Dermis microvascular lymphatic vessel endothelial cell (primary cell): Measurements from ENCODE around the gene BCAM. TPM values are rescaled to one million over a fixed set of nuclear protein-coding genes. Genes with fewer than 3 reads are reported as not detected.
"Not testable (repeated sequence)": the region's sequence is repeated elsewhere in the genome, so short reads cannot be mapped to it uniquely, and the experiment has no call there.

Experiments
- DNase-seq, 2 donors: peaks; one replicate each; pipeline versions ENCODE4 v3.0.0 to v3.0.0-alpha.2; 2010; ENCODE audit warnings: low read depth in 2 of 2
- total RNA-seq: library from RNA; depleted of rRNA; stranded (reverse); fragments of >200 nt; gene quantifications from 2 replicates; pipeline ENCODE4 v1.2.1, GENCODE V29; 2014

BCAM gene
- total RNA-seq, 1 donor from 2014 or later = 14.9 TPM

DNA sequence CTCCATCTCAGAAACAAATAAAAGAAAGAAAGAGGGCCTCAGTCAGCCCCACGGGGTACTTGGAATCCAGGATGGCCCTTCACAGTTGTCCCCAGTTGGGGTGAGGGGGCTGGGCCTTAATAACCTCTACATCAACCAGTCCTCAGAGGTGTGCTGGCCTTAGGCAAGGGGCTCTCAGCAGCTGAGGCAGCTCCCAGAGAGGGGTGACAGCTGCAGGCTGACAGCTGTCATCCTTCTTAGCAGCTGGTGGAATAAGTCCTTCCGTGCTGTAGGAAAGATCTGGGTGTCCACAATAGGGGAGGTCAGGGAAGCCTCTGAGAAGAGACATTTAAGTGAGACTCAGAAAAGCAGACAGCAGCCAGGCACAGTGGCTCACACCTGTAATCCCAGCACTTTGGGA is 7.4 kb downstream of the BCAM start:
- no peak for DNase-seq

DNA sequence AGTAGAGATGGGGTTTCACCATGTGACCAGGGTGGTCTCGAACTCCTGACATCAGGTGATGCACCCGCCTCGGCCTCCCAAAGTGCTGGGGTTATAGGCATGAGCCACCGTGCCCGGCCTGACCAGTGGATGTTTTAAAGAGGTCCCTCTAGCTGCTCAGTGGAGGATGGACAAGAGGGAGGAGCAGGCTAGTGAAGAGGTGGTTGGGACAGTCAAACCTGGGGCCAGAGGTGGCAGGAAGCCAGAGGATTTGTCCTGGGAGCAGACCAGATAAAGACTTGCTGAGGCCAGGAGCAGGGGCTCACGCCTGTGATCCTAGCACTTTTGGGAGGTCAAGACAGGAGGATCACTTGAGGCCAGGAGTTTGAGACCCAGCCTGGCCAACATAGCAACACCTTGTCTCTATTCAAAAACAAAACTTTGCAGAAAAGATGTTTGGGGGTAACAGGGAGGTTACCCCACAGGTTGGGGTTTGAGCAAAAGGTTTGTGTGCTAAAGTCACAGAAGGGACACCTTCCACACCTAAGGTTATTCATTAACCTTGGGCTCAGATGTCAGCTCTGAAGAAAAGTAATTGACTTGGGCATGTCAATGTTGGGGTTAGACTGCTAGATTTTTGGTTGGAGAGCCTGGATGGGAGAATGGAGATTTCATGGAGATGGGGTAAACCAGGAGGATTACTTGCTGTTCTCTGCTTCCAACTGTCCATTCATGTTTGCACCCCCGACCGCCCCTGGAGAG is 9.0 kb downstream of the BCAM start:
- DNase-seq = no peak

DNA sequence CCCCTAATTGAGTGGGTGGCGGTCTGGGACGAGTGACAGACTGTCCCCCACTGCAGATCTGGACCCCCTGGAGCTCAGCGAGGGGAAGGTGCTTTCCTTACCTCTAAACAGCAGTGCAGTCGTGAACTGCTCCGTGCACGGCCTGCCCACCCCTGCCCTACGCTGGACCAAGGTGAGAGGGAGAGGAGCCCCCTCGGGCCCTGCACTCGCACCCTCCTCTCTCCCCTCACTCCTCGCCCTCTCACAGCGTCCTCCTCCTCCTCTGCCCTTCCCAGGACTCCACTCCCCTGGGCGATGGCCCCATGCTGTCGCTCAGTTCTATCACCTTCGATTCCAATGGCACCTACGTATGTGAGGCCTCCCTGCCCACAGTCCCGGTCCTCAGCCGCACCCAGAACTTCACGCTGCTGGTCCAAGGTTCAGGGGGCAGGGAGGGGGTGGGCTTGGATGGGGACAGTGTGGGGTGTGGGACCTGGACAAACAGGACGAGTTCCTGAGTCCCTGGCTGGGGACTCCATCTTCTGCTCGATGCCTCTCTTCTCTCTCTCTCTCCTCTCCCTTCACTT is 9.6 kb downstream of the BCAM start:
- DNase-seq = no peak

DNA sequence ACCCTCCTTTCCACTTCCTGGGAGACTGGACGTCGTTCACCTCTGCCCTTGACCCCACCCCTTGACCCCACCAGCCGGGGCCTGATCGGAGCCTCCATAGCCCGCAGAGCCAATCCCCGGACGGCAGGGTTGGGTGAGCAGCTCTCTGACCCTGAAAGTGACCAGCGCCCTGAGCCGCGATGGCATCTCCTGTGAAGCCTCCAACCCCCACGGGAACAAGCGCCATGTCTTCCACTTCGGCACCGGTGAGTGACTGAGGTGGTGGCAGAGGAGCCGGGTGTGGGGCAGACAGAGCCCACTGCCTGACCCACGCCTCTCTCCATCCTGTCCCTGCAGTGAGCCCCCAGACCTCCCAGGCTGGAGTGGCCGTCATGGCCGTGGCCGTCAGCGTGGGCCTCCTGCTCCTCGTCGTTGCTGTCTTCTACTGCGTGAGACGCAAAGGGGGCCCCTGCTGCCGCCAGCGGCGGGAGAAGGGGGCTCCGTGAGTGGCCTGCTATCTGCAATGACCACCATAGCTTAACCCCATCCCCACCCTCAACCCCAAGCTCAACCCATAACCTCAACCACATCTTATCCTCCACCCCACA is 10.4 kb downstream of the BCAM start:
- DNase-seq = no peak

DNA sequence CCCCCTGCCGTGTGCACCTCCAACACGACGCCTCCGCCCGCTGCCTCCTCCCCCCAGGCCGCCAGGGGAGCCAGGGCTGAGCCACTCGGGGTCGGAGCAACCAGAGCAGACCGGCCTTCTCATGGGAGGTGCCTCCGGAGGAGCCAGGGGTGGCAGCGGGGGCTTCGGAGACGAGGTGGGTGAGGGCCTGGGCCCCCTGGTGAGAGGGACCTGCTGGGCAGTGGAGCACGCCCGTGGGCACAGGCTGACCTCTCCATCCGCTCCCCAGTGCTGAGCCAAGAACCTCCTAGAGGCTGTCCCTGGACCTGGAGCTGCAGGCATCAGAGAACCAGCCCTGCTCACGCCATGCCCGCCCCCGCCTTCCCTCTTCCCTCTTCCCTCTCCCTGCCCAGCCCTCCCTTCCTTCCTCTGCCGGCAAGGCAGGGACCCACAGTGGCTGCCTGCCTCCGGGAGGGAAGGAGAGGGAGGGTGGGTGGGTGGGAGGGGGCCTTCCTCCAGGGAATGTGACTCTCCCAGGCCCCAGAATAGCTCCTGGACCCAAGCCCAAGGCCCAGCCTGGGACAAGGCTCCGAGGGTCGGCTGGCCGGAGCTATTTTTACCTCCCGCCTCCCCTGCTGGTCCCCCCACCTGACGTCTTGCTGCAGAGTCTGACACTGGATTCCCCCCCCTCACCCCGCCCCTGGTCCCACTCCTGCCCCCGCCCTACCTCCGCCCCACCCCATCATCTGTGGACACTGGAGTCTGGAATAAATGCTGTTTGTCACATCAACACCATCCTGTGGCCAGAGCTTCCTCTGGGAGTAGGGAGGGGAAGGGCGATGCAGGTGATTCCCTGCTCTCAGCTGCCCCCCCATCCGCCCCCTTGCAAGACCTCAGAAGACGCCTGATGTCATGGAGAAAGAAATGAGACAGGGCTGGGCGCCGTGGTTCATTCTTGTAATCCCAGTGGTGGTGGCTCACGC is 12.0 kb downstream of the BCAM start:
- peak in 1 of 2 donors; percentile 46 for DNase-seq

DNA sequence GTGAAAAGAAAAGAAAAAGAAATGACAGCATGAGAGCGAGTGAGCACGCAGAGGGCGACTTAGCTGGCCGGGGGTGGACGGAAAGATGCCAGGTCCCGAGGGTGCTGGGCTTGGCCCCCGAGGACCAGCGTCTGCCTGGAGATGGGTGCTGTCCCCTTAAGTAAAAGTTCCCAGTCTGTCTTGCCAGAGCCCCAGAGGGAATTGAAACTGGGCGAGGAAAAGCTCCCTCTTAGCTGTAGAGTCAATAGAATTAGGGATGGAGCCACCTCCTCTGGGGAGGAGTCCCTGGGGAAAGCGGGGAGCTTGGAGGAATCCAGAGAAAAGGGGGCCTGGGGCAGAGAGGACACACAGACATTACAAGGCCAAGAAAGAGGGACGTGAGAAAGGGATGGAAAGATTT is 13.3 kb downstream of the BCAM start:
- DNase-seq = no peak

DNA sequence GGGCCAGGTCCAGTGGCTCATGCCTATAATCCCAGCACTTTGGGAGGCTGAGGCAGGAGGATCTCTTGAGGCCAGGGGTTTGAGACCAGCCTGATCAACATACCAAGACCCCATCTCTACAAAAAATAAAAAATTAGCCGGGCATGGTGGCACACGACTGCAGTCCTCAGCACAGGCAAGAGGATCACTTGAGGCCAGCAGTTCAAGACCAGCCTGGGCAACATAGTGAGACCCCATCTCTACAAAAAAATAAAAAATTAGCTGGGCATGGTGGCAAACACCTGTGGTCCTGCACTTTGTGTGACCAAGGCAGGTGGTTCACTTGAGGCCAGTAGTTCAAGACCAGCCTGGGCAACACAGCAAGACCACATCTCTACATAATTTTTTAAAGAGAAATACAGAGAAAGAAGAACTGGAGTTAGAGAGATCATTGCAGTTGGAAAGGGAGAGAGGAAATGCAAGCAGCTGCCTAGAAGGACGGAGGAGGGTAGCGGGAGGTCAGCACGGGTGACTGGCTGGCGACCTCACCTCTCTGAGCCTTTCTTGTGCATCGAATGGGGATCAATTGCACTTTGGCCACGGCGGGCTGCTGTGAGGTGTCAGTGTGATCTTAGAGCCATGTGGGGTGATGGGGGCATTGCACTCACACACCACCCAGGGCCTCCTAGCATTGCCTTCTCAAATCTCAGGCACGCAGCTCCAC is 13.9 kb downstream of the BCAM start:
- no peak for DNase-seq

DNA sequence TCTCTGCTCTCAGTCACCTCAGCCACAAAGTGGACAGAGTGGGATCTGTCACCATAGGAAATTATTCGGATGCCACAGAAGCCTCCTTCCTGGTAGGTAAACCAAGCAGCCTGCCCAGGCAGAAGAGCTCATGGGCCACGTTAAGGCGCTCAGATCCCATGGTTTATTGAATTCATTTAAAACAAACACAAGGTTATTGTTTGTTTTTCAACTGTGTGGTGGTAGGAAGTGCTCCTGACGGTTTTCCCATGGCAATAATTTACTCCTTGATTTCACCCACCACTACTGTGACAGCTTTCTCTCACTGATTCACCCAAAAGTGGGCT is 14.4 kb downstream of the BCAM start:
- peak in 1 of 2 donors; percentile 41 for DNase-seq

DNA sequence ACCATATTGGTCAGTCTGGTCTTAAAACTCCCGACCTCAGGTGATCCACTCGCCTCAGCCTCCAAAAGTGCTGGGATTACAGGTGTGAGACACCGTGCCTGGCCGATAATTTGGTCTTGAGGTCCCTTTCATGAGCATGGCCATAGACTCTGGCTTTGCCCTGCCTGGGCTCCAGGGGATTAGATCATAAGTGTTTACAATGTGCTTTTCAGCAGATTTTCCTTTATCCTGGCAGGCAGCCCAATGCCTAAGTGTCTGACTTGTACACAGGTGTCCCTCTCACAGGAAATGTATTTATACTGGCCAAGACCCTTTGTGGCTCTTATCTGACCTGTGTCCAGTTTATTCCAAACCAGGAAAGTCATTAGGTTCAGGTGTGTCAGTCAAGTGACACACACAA is 15.9 kb downstream of the BCAM start:
- peak in 1 of 2 donors; percentile 73 for DNase-seq

DNA sequence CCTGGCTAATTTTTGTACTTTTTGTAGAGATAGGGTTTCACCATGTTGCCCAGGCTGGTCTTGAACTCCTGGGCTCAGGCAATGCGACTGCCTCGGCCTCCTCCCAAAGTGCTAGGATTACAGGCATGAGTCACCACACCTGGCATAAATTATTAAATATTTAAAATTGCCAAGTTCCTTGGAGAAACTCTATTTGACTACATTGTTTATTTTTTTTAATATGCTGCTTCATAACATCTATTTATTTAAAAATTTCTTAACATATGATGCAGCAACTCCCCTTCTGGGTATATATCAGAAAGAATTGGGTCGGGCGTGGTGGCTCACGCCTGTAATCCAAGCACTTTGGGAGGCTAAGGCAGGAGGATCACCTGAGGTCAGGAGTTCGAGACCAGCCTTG is 24.0 kb downstream of the BCAM start:
- DNase-seq = not testable (repeated sequence)

DNA sequence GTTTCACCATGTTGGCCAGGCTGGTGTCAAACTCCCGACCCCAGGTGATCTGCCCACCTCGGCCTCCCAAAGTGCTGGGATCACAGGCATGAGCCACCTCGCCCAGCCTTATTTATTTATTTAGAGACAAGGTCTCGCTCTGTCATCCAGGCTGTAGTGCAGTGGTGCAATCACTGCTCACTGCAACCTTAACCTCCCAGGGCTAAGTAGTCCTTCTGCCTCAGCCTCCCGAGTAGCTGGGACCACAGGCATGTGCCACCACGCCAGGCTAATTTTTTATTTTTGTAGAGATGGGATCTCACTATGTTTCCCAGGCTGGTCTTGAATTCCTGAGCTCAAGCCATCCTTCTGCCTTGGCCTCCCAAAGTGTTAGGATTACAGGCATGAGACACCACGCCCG is 25.5 kb downstream of the BCAM start:
- not testable (repeated sequence) for DNase-seq

DNA sequence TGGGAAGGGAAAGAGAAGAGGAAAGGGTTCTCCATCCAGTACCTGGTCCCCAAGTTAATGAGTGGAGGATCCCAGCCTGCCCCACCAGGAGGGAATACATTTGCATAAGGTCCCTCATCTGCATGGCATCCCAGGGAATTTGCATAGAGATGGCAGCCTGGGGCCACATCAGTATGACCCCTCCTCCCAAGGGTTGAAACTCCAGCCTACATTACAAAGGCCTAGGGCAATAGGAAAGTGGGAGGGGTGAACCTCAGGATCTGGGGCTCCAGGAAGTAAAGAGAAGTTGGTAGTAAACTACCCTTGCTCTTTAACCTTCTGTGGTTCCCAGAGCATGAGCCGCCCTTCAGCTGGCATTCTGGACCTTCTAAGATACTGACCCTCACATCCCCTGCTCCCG is 30.4 kb downstream of the BCAM start:
- DNase-seq = no peak

DNA sequence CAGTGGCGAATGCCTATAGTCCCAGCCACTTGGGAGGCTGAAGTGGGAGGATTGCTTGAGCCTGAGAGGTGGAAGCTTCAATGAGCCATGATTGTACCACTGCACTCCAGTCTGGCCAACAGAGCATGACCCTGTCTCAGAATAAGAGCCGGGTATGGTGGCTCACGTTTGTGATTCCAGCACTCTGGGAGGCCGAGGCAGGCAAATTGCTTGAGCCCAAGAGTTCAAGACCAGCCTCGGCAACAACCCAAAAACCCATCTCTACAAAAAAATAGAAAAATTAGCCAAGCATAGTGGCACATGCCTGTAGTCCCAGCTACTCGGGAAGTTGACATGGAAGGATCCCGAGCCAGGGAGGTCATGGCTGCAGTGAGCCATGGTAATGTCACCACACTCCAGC is 31.9 kb downstream of the BCAM start:
- DNase-seq = no peak

DNA sequence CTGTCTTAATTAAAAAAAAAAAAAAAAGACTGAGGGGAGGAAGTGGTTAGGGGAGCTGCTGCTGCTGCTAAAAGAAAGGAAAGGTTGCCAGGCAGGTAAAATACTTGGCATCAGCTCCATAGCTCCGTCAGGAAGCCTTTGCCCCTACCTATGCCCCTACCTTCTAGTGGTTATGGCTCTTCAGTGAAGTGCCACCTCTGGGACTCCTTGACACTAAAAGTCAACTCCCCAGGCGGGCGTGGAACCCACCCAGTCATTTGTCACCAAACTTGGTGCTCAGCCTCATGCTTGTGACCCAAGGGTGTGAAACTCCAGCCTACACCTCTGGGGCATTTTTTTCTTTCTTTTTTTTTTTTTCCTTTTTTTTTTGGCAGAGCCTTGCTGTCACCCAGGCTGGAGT is 32.3 kb downstream of the BCAM start:
- no peak for DNase-seq

DNA sequence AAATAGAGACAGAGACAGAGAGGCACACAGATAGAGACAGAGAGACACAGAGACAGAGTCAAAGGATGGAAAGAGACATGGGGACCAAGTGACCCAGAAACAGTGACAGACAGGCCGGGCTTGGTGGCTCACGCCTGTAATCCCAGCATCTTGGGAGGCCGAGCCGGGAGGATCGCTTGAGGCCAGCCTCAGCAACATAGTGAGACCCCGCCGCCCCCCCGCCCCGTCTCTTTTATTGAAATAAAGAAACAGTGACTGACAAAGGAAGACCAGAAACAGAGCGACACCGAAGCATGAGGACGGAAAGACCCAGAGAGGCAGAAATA is 36.3 kb downstream of the BCAM start:
- DNase-seq = no peak

DNA sequence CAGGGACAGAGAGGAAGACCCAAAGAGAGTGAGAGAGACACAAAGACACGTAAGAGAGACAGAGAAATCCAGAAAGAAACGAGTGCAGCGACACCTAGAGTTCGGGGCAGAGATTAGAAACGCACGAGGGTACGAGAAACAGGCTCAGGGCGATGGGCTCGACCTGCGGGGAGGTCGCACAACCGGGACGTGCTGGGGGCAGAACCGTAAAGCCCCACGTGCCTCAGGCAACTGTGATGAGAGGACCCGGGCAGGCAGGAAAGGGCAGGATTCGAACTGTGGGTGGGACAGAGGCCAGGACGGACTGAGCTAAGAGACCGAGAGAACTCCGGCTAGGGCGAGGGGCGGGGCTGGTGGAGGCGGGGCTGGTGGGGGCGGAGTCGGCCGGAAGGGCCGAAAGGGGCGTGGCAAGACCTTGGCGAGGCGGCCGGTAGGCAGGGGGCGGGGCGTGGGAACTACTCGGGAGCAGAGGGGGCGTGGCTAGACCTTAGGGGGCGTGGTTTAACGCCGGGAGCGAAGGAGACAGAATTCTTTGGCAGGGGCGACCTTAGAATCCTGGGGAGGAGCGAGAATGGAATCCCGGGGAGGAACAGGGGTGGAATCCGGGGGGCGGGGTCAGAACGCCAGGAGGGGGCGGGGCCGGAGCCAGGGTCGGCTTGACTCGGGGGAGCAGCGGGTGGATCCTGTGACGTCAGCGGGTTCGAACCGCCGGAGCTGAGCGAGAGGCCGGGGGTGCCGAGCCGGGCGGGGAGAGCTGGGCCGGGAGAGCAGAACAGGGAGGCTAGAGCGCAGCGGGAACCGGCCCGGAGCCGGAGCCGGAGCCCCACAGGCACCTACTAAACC is 36.9 kb downstream of the BCAM start, which contains the start of gene NECTIN2:
Gene NECTIN2, plus strand, starts transcription at position 686 of the 843 bp plus-strand sequence. CDS start 229 bp downstream, outside the sequence.
- peak; percentile 96 to 98 for DNase-seq

DNA sequence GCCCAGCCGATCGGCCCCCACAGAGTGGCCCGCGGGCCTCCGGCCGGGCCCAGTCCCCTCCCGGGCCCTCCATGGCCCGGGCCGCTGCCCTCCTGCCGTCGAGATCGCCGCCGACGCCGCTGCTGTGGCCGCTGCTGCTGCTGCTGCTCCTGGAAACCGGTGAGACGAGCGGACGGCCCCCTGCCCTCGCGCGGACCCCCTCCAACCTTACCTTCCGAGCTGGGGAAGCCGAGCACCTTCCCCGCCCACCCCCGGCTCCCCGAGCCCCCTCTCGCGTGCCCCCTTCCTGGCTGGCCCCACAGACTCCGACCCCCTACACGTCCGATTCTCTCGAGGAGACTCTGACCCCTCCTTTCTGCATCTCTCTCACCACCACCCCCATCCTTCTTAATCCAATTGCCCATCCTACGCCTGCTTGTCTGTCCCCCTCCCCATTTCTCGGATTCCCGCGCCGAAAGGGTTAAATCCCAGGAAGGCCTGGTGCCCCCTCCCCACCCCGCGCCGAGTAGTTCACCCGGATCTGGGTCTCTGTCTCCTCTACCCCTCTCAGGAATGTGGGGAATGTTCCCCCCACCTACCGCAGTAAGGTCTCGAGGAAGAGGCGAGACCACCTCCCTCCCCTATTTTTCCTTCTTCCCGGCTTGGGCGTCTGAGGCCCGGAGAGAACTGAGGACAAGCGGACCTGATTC is 37.7 kb downstream of the BCAM start:
- DNase-seq = no peak

DNA sequence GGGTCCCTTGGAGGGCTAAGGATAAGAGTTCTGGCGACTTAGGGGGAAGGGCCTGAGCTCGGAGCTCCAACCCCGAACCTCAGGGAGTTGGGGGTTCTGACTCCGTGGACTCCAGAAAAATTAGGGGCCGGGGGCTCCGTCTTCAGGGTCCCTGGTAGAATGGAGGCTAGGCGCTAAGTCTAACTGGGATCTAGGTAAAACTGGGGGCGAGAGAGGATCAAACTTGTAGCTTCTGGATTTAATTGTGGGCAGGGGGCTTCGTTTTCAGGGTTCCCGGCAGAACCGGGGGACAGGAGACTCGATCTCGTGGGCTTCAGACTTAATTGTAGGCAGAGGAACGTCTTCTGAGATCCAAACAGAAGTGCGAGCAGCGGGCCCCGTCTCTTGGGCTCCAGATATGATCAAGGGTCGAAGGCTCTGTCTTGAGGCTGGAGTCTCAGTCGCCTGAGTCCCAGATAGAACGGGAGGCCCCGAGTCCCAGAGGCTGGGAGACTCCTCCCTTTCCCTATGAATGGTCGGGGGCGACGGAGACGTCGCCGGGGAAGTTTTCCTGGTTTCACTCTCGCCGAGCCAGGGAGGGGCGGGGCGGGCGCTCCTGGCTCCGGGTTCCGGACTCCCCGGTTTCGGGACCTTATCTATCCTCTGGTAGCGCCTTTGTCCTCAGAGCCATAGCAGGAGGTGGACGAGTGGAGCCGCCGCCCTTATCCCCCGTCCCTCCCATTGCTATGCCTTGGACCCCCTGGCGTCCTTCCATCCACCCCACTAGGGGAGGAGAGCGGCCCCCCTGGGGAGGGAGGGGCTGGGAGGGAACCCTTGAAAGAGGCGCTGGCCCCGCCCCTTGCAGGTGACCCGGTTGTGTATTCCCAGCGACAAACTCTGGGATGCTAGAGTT is 38.5 kb downstream of the BCAM start:
- DNase-seq = peak in 1 of 2 donors; percentile 78
